CD4-positive, alpha-beta T cell treated with Interferon alpha-2 for 1 hour (primary cell): ENCODE data around the gene PAX7.
"Not testable (repeated sequence)": the region's sequence is repeated elsewhere in the genome, so short reads cannot be mapped to it uniquely, and the experiment has no call there.

Experiments
- DNase-seq, 2 donors: peaks; one replicate each; pipeline ENCODE4 v3.0.0-alpha.2; 2020 to 2022

The PAX7 gene

GRCh38 chr1:18734461-18735223 lies 104.0 kb downstream of the PAX7 start:
- DNase-seq = no peak

- no peak for DNase-seq
Measured at GRCh38 chr1:18735224-18735997, 104.8 kb downstream of the PAX7 start.

- DNase-seq = no peak
Measured at GRCh38 chr1:18736958-18737357, 106.3 kb downstream of the PAX7 start.

GRCh38 chr1:18738126-18738525 lies 107.5 kb downstream of the PAX7 start:
- no peak for DNase-seq

- DNase-seq = no peak
Measured at GRCh38 chr1:18738617-18739016, 108.0 kb downstream of the PAX7 start.

GRCh38 chr1:18739408-18739807 lies 108.8 kb downstream of the PAX7 start:
- no peak for DNase-seq

- DNase-seq = no peak
Measured at GRCh38 chr1:18739897-18740296, 109.3 kb downstream of the PAX7 start.

GRCh38 chr1:18740617-18741016 lies 110.0 kb downstream of the PAX7 start:
- DNase-seq = no peak

- DNase-seq = no peak
Measured at GRCh38 chr1:18743233-18743632, 112.6 kb downstream of the PAX7 start.

- DNase-seq = not testable (repeated sequence)
Measured at GRCh38 chr1:18744381-18744780, 113.7 kb downstream of the PAX7 start.

GRCh38 chr1:18746981-18747380 lies 116.3 kb downstream of the PAX7 start:
- DNase-seq = no peak

- no peak for DNase-seq
Measured at GRCh38 chr1:18747671-18748070, 117.0 kb downstream of the PAX7 start.

- DNase-seq = no peak
Measured at GRCh38 chr1:18748435-18748834, 117.8 kb downstream of the PAX7 start.

GRCh38 chr1:18749569-18749968 lies 118.9 kb downstream of the PAX7 start:
- DNase-seq = no peak

GRCh38 chr1:18750600-18750999 lies 120.0 kb downstream of the PAX7 start:
- no peak for DNase-seq

- no peak for DNase-seq
Measured at GRCh38 chr1:18751425-18751824, 120.8 kb downstream of the PAX7 start.

- no peak for DNase-seq
Measured at GRCh38 chr1:18752409-18752808, 121.8 kb downstream of the PAX7 start.

GRCh38 chr1:18760156-18760555 lies 129.5 kb downstream of the PAX7 start:
- DNase-seq = no peak

GRCh38 chr1:18761948-18762840 lies 131.5 kb downstream of the PAX7 start:
- no peak for DNase-seq

- DNase-seq = no peak
Measured at GRCh38 chr1:18764362-18764761, 133.7 kb downstream of the PAX7 start.

GRCh38 chr1:18765725-18766124 lies 135.1 kb downstream of the PAX7 start:
- DNase-seq = no peak

- DNase-seq = no peak
Measured at GRCh38 chr1:18766328-18766727, 135.7 kb downstream of the PAX7 start.

- DNase-seq = not testable (repeated sequence)
Measured at GRCh38 chr1:18767576-18767975, 136.9 kb downstream of the PAX7 start.
